SK-N-SH treated with all-trans-retinoic acid at 6 μM for 48 hours (cell line): Measurements from ENCODE around the gene WDR54.

Source experiments
- ARNTL ChIP-seq: fragments of 450-650 bp; formaldehyde crosslinking; IDR thresholded peaks from 2 replicates; pipeline ENCODE4 v1.5.0; 2020; ENCODE audit warnings: low read depth, mild to moderate bottlenecking, moderate library complexity, borderline replicate concordance
- RARB ChIP-seq: fragments of 250-450 bp; sonication (Bioruptor Pico); IDR thresholded peaks from 2 replicates; pipeline ENCODE4 v1.8.0; 2021; ENCODE audit warnings: mild to moderate bottlenecking, moderate library complexity
- SNAI2 ChIP-seq: fragments of 250-450 bp; sonication (Bioruptor Pico); IDR thresholded peaks from 2 replicates; pipeline ENCODE4 v1.5.0; 2020; ENCODE audit warnings: mild to moderate bottlenecking, moderate library complexity
- ZFP3 ChIP-seq: fragments of 250-450 bp; sonication (Bioruptor Pico); IDR thresholded peaks from 2 replicates; pipeline ENCODE4 v1.5.0; 2020; ENCODE audit warnings: mild to moderate bottlenecking, moderate library complexity
- TF ChIP-seq, protein P1 (sequence below): fragments of 250-450 bp; sonication (Bioruptor Pico); IDR thresholded peaks from 2 replicates; pipeline ENCODE4 v1.5.1; 2020; ENCODE audit warnings: low read depth, mild to moderate bottlenecking, moderate library complexity
- TF ChIP-seq, protein P2 (sequence below): fragments of 250-450 bp; sonication (Bioruptor Pico); IDR thresholded peaks from 2 replicates; pipeline ENCODE4 v1.5.0; 2020; ENCODE audit warnings: mild to moderate bottlenecking, moderate library complexity
- TF ChIP-seq, protein P3 (sequence below): fragments of 250-450 bp; sonication (Bioruptor Pico); IDR thresholded peaks from 2 replicates; pipeline ENCODE4 v1.8.0; 2020; ENCODE audit warnings: mild to moderate bottlenecking, moderate library complexity, borderline replicate concordance

DNA sequence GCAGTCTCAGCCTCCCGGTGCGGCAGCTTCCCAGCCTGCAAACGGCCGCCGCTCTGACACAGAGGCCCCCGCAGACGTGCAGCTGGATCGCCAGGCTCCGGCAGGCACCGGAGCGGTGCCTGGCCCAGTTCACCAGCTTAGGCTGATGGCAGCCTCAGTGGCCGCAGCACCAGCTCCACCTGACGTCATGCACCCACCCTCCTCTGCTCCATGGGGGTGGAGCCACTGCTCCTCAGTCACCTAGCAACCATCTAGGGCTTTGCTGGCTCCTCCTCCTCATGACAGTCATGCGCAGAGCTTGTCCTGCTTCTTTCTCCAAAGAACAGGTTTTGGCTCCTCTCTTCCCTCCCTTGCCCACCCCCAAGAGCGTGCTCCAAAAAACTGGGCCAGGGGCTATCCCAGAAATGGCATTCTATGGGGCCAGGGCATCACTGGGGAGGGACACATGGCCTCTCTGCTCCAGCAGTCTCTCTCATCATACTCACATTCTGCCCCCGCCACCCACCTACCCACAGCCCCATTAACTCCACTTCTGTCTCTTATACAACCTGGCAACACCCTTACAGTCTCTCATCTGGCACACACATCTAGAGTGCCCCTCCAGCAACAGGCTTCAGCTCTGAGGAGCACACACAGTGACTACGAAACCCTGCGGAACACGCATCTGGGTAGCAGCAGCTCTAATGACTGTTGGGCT, 46.9 kb upstream of the WDR54 start:
- TF ChIP-seq SNAI2 (CRISPR knock-in tag) (no peak), ARNTL (CRISPR knock-in tag) (no peak), ZFP3 (CRISPR knock-in tag) (no peak), RARB (no peak)
- TF ChIP-seq, protein P1, sequence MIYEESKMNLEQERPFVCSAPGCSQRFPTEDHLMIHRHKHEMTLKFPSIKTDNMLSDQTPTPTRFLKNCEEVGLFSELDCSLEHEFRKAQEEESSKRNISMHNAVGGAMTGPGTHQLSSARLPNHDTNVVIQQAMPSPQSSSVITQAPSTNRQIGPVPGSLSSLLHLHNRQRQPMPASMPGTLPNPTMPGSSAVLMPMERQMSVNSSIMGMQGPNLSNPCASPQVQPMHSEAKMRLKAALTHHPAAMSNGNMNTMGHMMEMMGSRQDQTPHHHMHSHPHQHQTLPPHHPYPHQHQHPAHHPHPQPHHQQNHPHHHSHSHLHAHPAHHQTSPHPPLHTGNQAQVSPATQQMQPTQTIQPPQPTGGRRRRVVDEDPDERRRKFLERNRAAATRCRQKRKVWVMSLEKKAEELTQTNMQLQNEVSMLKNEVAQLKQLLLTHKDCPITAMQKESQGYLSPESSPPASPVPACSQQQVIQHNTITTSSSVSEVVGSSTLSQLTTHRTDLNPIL (CRISPR knock-in tag): no peak
- TF ChIP-seq, protein P2, sequence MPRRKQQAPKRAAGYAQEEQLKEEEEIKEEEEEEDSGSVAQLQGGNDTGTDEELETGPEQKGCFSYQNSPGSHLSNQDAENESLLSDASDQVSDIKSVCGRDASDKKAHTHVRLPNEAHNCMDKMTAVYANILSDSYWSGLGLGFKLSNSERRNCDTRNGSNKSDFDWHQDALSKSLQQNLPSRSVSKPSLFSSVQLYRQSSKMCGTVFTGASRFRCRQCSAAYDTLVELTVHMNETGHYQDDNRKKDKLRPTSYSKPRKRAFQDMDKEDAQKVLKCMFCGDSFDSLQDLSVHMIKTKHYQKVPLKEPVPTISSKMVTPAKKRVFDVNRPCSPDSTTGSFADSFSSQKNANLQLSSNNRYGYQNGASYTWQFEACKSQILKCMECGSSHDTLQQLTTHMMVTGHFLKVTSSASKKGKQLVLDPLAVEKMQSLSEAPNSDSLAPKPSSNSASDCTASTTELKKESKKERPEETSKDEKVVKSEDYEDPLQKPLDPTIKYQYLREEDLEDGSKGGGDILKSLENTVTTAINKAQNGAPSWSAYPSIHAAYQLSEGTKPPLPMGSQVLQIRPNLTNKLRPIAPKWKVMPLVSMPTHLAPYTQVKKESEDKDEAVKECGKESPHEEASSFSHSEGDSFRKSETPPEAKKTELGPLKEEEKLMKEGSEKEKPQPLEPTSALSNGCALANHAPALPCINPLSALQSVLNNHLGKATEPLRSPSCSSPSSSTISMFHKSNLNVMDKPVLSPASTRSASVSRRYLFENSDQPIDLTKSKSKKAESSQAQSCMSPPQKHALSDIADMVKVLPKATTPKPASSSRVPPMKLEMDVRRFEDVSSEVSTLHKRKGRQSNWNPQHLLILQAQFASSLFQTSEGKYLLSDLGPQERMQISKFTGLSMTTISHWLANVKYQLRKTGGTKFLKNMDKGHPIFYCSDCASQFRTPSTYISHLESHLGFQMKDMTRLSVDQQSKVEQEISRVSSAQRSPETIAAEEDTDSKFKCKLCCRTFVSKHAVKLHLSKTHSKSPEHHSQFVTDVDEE (CRISPR knock-in tag): no peak
- TF ChIP-seq, protein P3, sequence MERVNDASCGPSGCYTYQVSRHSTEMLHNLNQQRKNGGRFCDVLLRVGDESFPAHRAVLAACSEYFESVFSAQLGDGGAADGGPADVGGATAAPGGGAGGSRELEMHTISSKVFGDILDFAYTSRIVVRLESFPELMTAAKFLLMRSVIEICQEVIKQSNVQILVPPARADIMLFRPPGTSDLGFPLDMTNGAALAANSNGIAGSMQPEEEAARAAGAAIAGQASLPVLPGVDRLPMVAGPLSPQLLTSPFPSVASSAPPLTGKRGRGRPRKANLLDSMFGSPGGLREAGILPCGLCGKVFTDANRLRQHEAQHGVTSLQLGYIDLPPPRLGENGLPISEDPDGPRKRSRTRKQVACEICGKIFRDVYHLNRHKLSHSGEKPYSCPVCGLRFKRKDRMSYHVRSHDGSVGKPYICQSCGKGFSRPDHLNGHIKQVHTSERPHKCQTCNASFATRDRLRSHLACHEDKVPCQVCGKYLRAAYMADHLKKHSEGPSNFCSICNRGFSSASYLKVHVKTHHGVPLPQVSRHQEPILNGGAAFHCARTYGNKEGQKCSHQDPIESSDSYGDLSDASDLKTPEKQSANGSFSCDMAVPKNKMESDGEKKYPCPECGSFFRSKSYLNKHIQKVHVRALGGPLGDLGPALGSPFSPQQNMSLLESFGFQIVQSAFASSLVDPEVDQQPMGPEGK: no peak
